Mucosa of descending colon (tissue), 3 donors: ENCODE data around the gene MTTP. TPM values are rescaled to one million over a fixed set of nuclear protein-coding genes. Genes with fewer than 3 reads are reported as not detected.
A peak's percentile ranks its signal among the peaks of the same experiment; 100 is the strongest.

Experiments used
- ATAC-seq: fragments of 200-7000 bp; cut with Tn5 transposase; one replicate; pipeline ENCODE4 v1.9.1; 2020; ENCODE audit warnings: mild to moderate bottlenecking, moderate library complexity
- DNase-seq, 3 donors: peaks; one replicate each; pipeline ENCODE4 v3.0.0-alpha.2; 2020
- H3K36me3 ChIP-seq: fragments of 200-600 bp; one replicate; pipeline ENCODE4 v1.8.0; 2021; ENCODE audit warnings: low read depth, mild to moderate bottlenecking
- H3K4me1 ChIP-seq: fragments of 200-600 bp; one replicate; pipeline ENCODE4 v1.8.0; 2021; ENCODE audit warnings: low read depth, mild to moderate bottlenecking
- H3K4me3 ChIP-seq: fragments of 200-600 bp; one replicate; pipeline ENCODE4 v1.8.0; 2021; ENCODE audit warnings: mild to moderate bottlenecking
- H3K9me3 ChIP-seq: fragments of 200-600 bp; one replicate; pipeline ENCODE4 v1.8.0; 2021; ENCODE audit warnings: mild to moderate bottlenecking
- CTCF ChIP-seq: fragments of 200-600 bp; IDR thresholded peaks from one replicate; pipeline ENCODE4 v1.8.0; 2022; ENCODE audit warnings: antibody characterized with exemption, mild to moderate bottlenecking
- intact Hi-C, 2 donors: fragments of 100-400 bp; cut with DNase I in 1 of 2; cut with micrococcal nuclease in 1 of 2; formaldehyde crosslinking; loops; one replicate each; pipeline versions ENCODE4 v1.11.0 to v1.11.1; 2022; cut with DNase I, micrococcal nuclease
- total RNA-seq, 3 donors: library from RNA; stranded (reverse); fragmentation: NEBNext Ultra II Directional in 2 of 3; extraction: Animal tissue kit (Norgen Biotek cat#: 25700) in 2 of 3; gene quantifications; one replicate each; pipeline versions ENCODE4 v1.2.1 to v1.2.4, GENCODE V29; 2021 to 2023
- donor health status: DM: no; HTN: no; CAD: no; lungs with moderate emphysema.
- donor health status: DM: no; HTN: no; CAD: no.
- donor health status: DM: no; HTN: yes; CAD: no.

MTTP gene
- total RNA-seq, 3 donors from 2014 or later: 0.20 to 1.5 (median 0.22) TPM

DNA sequence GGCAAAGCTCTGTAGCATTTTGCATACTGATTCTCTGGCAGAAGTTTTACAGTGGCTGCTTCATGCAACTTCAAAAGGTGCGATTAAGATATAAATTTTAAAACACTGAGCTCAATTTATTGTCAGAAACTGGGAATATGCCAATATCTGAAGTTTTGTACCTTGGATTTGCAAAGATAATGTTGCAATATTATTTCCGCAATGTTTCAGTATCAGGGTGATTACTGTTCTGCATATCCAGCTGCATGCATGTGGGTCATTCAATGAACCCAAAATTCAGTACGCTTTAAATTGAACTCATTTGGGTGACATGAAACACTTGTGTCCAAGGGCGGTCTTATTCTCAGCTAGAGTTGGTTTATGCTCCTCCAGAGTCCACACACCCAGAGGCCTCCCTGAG is 37.0 kb upstream of the MTTP start:
- intact Hi-C loops: no loop called here
- no peak for TF ChIP-seq CTCF
- ATAC-seq (no peak), DNase-seq (no peak)
- Histone ChIP-seq H3K36me3 (no peaks in the 10 kb centered on the region), H3K9me3 (no peaks in the 10 kb centered on the region), H3K4me3 (no peak overlapping the region), H3K4me1 (no peaks in the 10 kb centered on the region)

DNA sequence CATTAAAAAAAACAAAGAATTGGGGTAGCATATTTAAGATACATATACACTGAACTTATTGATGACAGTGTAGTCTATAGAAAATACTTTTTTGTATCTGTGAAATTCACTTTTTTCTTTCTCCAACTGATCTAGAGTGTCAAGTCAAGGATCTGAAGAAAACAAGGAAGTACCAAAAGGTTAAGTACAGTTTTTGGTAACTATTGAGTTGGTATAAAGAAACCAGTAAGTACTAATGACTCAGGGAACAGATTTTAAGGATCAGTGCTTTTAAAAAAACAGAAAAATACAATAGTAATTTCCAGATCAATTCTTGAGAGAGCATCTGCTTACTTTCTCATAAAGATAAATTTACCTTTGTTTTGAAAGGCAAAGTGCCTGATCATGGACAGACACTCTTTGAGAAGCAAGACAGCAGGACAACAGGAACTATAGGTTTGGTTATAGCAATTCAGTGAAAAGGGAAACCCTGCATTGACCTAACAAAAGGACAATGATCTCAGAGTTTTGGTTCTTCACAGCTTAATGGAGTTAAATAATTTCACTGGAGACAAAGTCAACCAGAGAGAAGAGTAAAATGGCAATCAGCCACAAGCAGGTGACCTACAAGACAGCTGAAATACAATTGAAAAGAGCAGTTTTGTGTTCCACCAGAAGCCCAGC is 34.2 kb upstream of the MTTP start:
- ATAC-seq: no peak
- no peak for DNase-seq
- intact Hi-C loops: no loop called here
- no peak for TF ChIP-seq CTCF
- Histone ChIP-seq H3K4me3 (no peak overlapping the region), H3K36me3 (no peaks in the 10 kb centered on the region), H3K9me3 (no peaks in the 10 kb centered on the region), H3K4me1 (no peaks in the 10 kb centered on the region)

GRCh38 chr4:99552872-99553271 is 21.8 kb upstream of the MTTP start:
- intact Hi-C loops: no loop called here
- no peaks in the 10 kb centered on the region for H3K36me3 ChIP-seq
- DNase-seq (no peak), ATAC-seq (no peak)
- no peak overlapping the region for H3K4me3 ChIP-seq
- no peak for TF ChIP-seq CTCF
- no peaks in the 10 kb centered on the region for H3K4me1 ChIP-seq
- no peaks in the 10 kb centered on the region for H3K9me3 ChIP-seq

GRCh38 chr4:99563310-99564186 is 11.1 kb upstream of the MTTP start, which contains the start of gene TRMT10A:
Gene TRMT10A, minus strand, starts transcription at chr4:99564039. Its CDS starts 4,701 bp downstream, at chr4:99559338.
- no peaks in the 10 kb centered on the region for H3K9me3 ChIP-seq
- H3K4me3 ChIP-seq: peak within 1 kb of the TSS; percentile 33
- intact Hi-C loops: loop anchor here in 1 of 2 donors (5.0 kb wide), 2 partner anchors 244 to 384 kb away; partner anchors contain the start of gene DNAJB14
- H3K4me1 ChIP-seq: no peaks in the 10 kb centered on the region
- peak; percentile 26 for TF ChIP-seq CTCF
- ATAC-seq: peak; percentile 98
- H3K36me3 ChIP-seq: no peaks in the 10 kb centered on the region
- peak; percentile 96 to 99 (median 98) for DNase-seq

DNA sequence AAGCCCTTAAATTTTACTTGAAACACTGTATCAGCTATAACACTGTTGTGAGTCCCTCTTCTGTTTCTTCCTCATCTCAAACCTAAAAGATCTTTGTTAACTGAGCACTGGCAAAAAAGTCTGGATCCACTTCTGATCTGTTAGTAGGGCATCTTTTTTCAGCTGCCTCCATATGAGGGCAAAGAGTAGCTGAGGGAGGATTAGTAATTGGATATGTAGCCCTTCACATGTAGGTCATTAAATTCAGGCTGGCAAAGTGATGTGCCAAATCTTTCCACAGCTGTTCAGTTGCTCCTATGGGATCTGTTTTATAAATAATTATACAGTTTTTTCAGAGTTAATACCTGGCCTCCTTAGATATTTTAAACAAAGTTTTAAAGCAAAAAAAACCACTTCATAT is 9.7 kb upstream of the MTTP start:
- no peak for DNase-seq
- Histone ChIP-seq H3K4me1 (no peaks in the 10 kb centered on the region), H3K4me3 (no peak overlapping the region), H3K36me3 (no peaks in the 10 kb centered on the region), H3K9me3 (no peaks in the 10 kb centered on the region)
- intact Hi-C loops: loop anchor here in 1 of 2 donors (5.0 kb wide), 2 partner anchors 242 to 382 kb away; partner anchors contain the start of gene DNAJB14
- no peak for TF ChIP-seq CTCF
- ATAC-seq: no peak
